HCT116 (cell line): ENCODE data around the gene FIBCD1. TPM values are rescaled to one million over a fixed set of nuclear protein-coding genes. Genes with fewer than 3 reads are reported as not detected.

Experiments used
- ATAC-seq: fragments of 200-7000 bp; cut with Tn5 transposase; 2 replicates; pipeline ENCODE4 v1.9.1; 2020; ENCODE audit warnings: mild to moderate bottlenecking, moderate library complexity
- BruUV-seq: library from RNA; stranded (reverse); fragments of 400-500 nt; replicated peaks from 2 replicates; lab custom pipeline; 2021; lab: Mats Ljungman, UMichigan
- CTCF ChIA-PET: fragments of 300-600 bp; sonication (Branson Sonifier 250); formaldehyde crosslinking; loops from one replicate; lab custom pipeline; 2021; ENCODE audit warnings: antibody characterized with exemption; lab: Charles Lee
- POLR2A ChIA-PET: fragments of 300-600, 350-600 bp; sonication (Branson Sonifier 250); formaldehyde crosslinking; loops from one replicate; lab custom pipeline; 2021; ENCODE audit warnings: antibody characterized with exemption; lab: Charles Lee
- RAD21 ChIA-PET, 2 experiments: fragments of 300-600 bp; sonication (Branson Sonifier 250); formaldehyde crosslinking; loops; one replicate each; lab custom pipeline; 2023; ENCODE audit warnings: low total read pairs in 2 of 2; ENCODE audit not compliant: uncharacterized antibody in 2 of 2, unreplicated experiment in 2 of 2, low non-redundant PET in 1 of 2; lab: Charles Lee
- DNase-seq: peaks from one replicate; pipeline ENCODE4 v3.0.0-alpha.2; 2010; ENCODE audit warnings: low read depth, low spot score
- H2AFZ ChIP-seq: fragments of 200-600 bp; shearing (Covaris generic), sonication (generic); 2 replicates; pipeline ENCODE4 v1.6.1; 2017; ENCODE audit warnings: low read depth, mixed run types, mixed read lengths, antibody characterized with exemption, low read length; ENCODE audit not compliant: poor library complexity, severe bottlenecking
- H3K27ac ChIP-seq: 2 replicates; pipeline ENCODE4 v1.5.1; 2012; ENCODE audit warnings: low read depth, low read length
- H3K27me3 ChIP-seq: fragments of 200-600 bp; sonication (generic); 2 replicates; pipeline ENCODE4 v1.6.1; 2016; ENCODE audit warnings: mixed run types, low read length, mixed read lengths; ENCODE audit not compliant: insufficient read depth
- H3K36me3 ChIP-seq, 2 experiments: fragments of 200-500 bp in 1 of 2; fragments of 200-600 bp in 1 of 2; sonication (Bioruptor generic) in 1 of 2; sonication (generic) in 1 of 2; 2 replicates each; pipeline versions ENCODE4 v1.5.1 to v1.6.1; 2014 to 2016; ENCODE audit warnings: low read length in 2 of 2, inconsistent platforms in 1 of 2, mixed read lengths in 1 of 2, mixed run types in 1 of 2; ENCODE audit not compliant: insufficient read depth in 2 of 2, control insufficient read depth in 1 of 2
- H3K4me1 ChIP-seq, 2 experiments: fragments of 200-600 bp in 1 of 2; sonication (generic) in 1 of 2; 2 replicates each; pipeline versions ENCODE4 v1.5.1 to v1.6.1; 2012 to 2017; ENCODE audit warnings: low read length in 2 of 2, inconsistent platforms in 1 of 2, mild to moderate bottlenecking in 1 of 2, mixed read lengths in 1 of 2, mixed run types in 1 of 2, moderate library complexity in 1 of 2; ENCODE audit not compliant: insufficient read depth in 2 of 2, control insufficient read depth in 1 of 2
- H3K4me2 ChIP-seq: fragments of 200-600 bp; sonication (generic); 2 replicates; pipeline ENCODE4 v1.6.1; 2017; ENCODE audit warnings: mixed run types, low read length, mixed read lengths
- H3K4me3 ChIP-seq, 2 experiments: fragments of 200-600 bp in 1 of 2; sonication (generic) in 1 of 2; replicated peaks in 1 of 2; 2 replicates each; pipeline ENCODE4 v1.5.1; 2011 to 2016; ENCODE audit warnings: low read length in 2 of 2, control low read depth in 1 of 2, low read depth in 1 of 2, mild to moderate bottlenecking in 1 of 2, mixed read lengths in 1 of 2, mixed run types in 1 of 2
- H3K79me2 ChIP-seq: fragments of 200-600 bp; sonication (generic); 2 replicates; pipeline ENCODE4 v1.6.1; 2017; ENCODE audit warnings: mild to moderate bottlenecking, mixed run types, low read length, moderate library complexity, mixed read lengths; ENCODE audit not compliant: insufficient read depth
- H3K9ac ChIP-seq: fragments of 200-600 bp; sonication (generic); 2 replicates; pipeline ENCODE4 v1.6.1; 2016; ENCODE audit warnings: low read length, mixed read lengths
- H3K9me2 ChIP-seq: fragments of 200-600 bp; sonication (generic), shearing (Covaris generic); 2 replicates; pipeline ENCODE4 v1.6.1; 2017; ENCODE audit warnings: mixed run types, mild to moderate bottlenecking, moderate library complexity; ENCODE audit not compliant: insufficient read depth
- H3K9me3 ChIP-seq, 2 experiments: fragments of 200-500 bp in 1 of 2; fragments of 200-600 bp in 1 of 2; sonication (Bioruptor generic) in 1 of 2; sonication (generic) in 1 of 2; 2 replicates each; pipeline ENCODE4 v1.6.1; 2014 to 2017; ENCODE audit warnings: low read length in 2 of 2, mixed read lengths in 2 of 2, inconsistent platforms in 1 of 2, low read depth in 1 of 2, mild to moderate bottlenecking in 1 of 2, mixed run types in 1 of 2, moderate library complexity in 1 of 2; ENCODE audit not compliant: control insufficient read depth in 1 of 2, insufficient read depth in 1 of 2
- H4K20me1 ChIP-seq: fragments of 200-600 bp; sonication (generic), shearing (Covaris generic); 2 replicates; pipeline ENCODE4 v1.6.1; 2017; ENCODE audit warnings: mixed run types, mild to moderate bottlenecking, moderate library complexity; ENCODE audit not compliant: insufficient read depth
- CTCF ChIP-seq, 3 experiments: fragments of 200-600 bp in 1 of 3; sonication (generic) in 1 of 3; IDR thresholded peaks in 2 of 3; conservative IDR thresholded peaks in 1 of 3; 2 replicates each; pipeline ENCODE4 v1.5.1; 2012 to 2017; ENCODE audit warnings: low read depth in 2 of 3, low read length in 2 of 3, antibody characterized with exemption in 1 of 3, borderline replicate concordance in 1 of 3, control low read depth in 1 of 3, mild to moderate bottlenecking in 1 of 3, mixed read lengths in 1 of 3, mixed run types in 1 of 3, moderate library complexity in 1 of 3; ENCODE audit not compliant: insufficient read depth in 1 of 3
- SIN3A ChIP-seq: IDR thresholded peaks from 2 replicates; pipeline ENCODE4 v1.6.1; 2012; ENCODE audit warnings: low read depth
- TCF7L2 ChIP-seq: IDR thresholded peaks from 2 replicates; pipeline ENCODE4 v1.7.0; 2011; ENCODE audit warnings: borderline replicate concordance, inconsistent platforms; ENCODE audit not compliant: insufficient read depth, insufficient read length; ENCODE audit errors: extremely low read depth
- intact Hi-C: fragments of 100-400 bp; cut with micrococcal nuclease; formaldehyde crosslinking; loops from 2 replicates; pipeline ENCODE4 v1.10.0; 2022
- total RNA-seq: library from RNA; stranded (reverse); gene quantifications from one replicate; pipeline ENCODE4 v1.2.1, GENCODE V29; 2021; ENCODE audit not compliant: unreplicated experiment

FIBCD1 gene
- total RNA-seq, 1 experiment from 2014 or later = 26.1 TPM

GRCh38 chr9:130896233-130897014, 42.6 kb downstream of the FIBCD1 start, which contains the start of gene QRFP:
Gene QRFP (minus strand): TSS chr9:130896812. CDS start chr9:130893838, 2,974 bp downstream.
- no peaks in the 10 kb centered on the region for H3K79me2 ChIP-seq
- CTCF ChIA-PET = no interaction called here
- no peaks in the 10 kb centered on the region for H3K4me1 ChIP-seq
- no peaks in the 10 kb centered on the region for H3K27me3 ChIP-seq
- no peaks in the 10 kb centered on the region for H3K9me3 ChIP-seq
- H4K20me1 ChIP-seq = no peaks in the 10 kb centered on the region
- no peak within 1 kb of the TSS for H3K9ac ChIP-seq
- H3K36me3 ChIP-seq = no peaks in the 10 kb centered on the region
- intact Hi-C loops = no loop called here
- no peak within 1 kb of the TSS for H3K4me3 ChIP-seq
- no peak within 1 kb of the TSS for H3K27ac ChIP-seq
- TF ChIP-seq SIN3A = no peak
- 0 out of 6 replicates have a peak, but pooled peaks of 2 of the 3 experiments have one; percentile 7 to 16 for TF ChIP-seq CTCF (IDR thresholded peaks at IDR 0.05 in 2 of 3, conservative IDR thresholded peaks at IDR 0.05 in 1 of 3; ENCODE audit: borderline replicate concordance in 1 of 3, insufficient read depth in 1 of 3, low read depth in 2 of 3, low read length in 2 of 3)
- TF ChIP-seq TCF7L2 = no peak
- H3K9me2 ChIP-seq = no peaks in the 10 kb centered on the region
- peak; percentile 25; the same call in 1 of the 2 replicates for ATAC-seq
- RAD21 ChIA-PET = no interaction called here
- H3K4me2 ChIP-seq = no peak within 1 kb of the TSS
- H2AFZ ChIP-seq = no peak within 1 kb of the TSS
- no TSS peak for BruUV-seq
- DNase-seq = no peak
- POLR2A ChIA-PET = no interaction called here
